GM23338 (cell line): ENCODE data around the gene HDAC11.

Source experiments
- CTCF ChIP-seq, 2 experiments: fragments of 200-600 bp in 1 of 2; sonication (generic) in 1 of 2; conservative IDR thresholded peaks; 2 replicates each; pipeline versions ENCODE4 v1.5.1 to v1.6.1; 2016 to 2017; ENCODE audit warnings: antibody characterized with exemption in 2 of 2, low read depth in 2 of 2, mild to moderate bottlenecking in 2 of 2, moderate library complexity in 1 of 2
- POLR2AphosphoS5 ChIP-seq: IDR thresholded peaks from 2 replicates; pipeline ENCODE4 v1.6.1; 2016; ENCODE audit warnings: antibody characterized with exemption, low read depth

- TF ChIP-seq CTCF (conservative IDR thresholded peaks at IDR 0.05; ENCODE audit: low read depth in 2 of 2) (no peak), POLR2AphosphoS5 (no peak)
Observed at GRCh38 chr3:13463618-13464400, 16.3 kb upstream of the HDAC11 start.
